Suprapubic skin (tissue), 3 donors: ENCODE measurements around the gene LANCL2.

Experiments used
- CTCF ChIP-seq, 2 donors: fragments of 200-600 bp in 1 of 2; fragments of 450-650 bp in 1 of 2; sonication (generic) in 1 of 2; IDR thresholded peaks; one replicate each; pipeline ENCODE4 v1.5.1; 2016 to 2019; ENCODE audit warnings: antibody characterized with exemption in 2 of 2, mild to moderate bottlenecking in 1 of 2, moderate library complexity in 1 of 2
- POLR2AphosphoS5 ChIP-seq, 3 donors: sonication (generic); formaldehyde crosslinking; IDR thresholded peaks; one replicate each; pipeline ENCODE4 v1.6.1; 2017; ENCODE audit warnings: antibody characterized with exemption in 3 of 3

GRCh38 chr7:55467047-55467593 lies 102.0 kb downstream of the LANCL2 start:
- TF ChIP-seq POLR2AphosphoS5 (IDR thresholded peaks at IDR 0.05) (no peak), CTCF (IDR thresholded peaks at IDR 0.05) (no peak)
